ENCODE data around the gene VPS13D.

- TF ChIP-seq CTCF (IDR thresholded peaks at IDR 0.05; ENCODE audit: low read length): no peak
- no peak for TF ChIP-seq EZH2 (IDR thresholded peaks at IDR 0.05; ENCODE audit: borderline replicate concordance, low read length)
These were observed 213.3 kb downstream of the VPS13D start for GRCh38 chr1:12443151-12443550.
